SHP77 (cell line): Measurements from ENCODE around the gene MDN1.

Experiments used
- DNase-seq, 2 experiments: peaks; one replicate each; lab custom pipeline; 2025; lab: John Stamatoyannopoulos, UW

MDN1 gene

DNA sequence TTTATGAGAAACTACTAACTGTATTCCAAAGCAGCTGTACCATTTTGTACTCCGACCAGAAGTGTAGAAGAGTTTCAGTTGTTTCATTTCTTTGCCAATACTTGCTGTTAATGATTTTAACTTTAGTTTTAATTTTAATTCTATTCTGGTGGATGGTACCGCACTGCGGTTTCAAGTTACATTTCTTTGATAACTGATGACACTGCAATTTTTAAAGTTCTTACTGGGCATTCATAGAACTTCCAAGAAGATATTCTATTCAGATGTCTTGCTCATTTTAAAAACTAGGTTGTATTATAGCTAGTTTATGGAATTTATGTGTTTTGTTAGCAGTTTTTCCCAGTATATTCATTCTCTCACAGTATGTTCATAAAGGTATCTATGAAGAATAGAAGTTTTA is 117.2 kb downstream of the MDN1 start:
- DNase-seq: no peak

DNA sequence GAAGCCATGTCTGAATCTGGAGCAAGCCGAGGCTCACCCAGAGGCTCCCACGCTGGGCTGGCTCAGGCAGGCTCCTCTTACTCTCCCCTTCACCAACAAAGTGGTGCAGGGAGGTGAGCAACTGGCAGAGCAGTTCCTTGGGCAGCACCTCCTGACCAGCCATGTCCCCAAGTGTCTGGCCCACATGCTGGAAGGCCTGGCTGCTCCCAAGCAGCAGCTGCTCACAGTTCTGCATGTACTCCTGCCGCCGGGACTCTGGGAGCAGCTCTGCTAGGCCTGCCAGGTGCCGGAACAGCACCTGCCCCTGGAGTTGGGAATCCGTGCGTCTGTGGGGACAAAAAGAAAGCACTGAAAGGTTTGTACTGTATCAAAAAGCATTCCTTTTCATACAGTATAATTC is 123.9 kb downstream of the MDN1 start:
- DNase-seq: no peak

- DNase-seq: no peak
These were observed 125.2 kb downstream of the MDN1 start for GRCh38 chr6:89694428-89694827.

DNA sequence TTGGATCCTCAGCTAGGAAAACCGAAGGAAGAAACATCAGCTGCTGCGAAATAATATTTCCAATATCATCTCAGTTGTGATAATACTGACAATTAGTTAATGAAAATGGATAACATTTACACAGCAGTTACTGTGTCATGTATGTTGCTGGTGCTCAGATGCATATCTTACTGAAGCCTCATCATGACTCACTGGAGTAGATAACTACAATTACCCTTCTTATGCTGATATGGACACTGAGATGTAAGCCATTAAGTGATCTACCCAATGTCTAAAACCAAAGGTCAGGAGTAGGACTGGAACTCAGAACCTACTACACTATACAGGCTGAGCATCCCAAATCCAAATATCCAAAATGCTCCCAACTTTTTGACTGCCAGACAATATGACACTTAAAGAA is 126.4 kb downstream of the MDN1 start:
- DNase-seq: no peak

- no peak for DNase-seq
These were observed 127.3 kb downstream of the MDN1 start for GRCh38 chr6:89692256-89692655.

DNA sequence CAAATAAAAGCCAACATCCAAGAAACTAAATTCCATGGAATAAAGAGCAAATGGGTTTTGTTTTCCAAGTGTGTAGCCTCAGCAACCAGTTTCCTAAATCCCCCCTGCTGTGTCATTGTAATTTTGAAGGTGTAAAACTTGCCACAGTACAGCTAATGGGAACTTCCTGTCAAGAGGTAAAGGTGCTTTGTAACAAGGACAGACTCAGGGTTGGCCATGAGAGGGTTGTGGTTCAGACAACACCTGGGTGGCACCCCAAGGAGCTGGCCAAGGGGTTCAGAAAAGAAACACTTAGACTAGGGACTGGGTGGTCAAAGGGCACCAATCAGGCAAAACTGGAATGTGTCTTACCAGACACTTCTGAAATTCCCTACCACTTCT is 128.7 kb downstream of the MDN1 start:
- no peak for DNase-seq

GRCh38 chr6:89689732-89690131 is 129.9 kb downstream of the MDN1 start:
- DNase-seq: no peak

DNA sequence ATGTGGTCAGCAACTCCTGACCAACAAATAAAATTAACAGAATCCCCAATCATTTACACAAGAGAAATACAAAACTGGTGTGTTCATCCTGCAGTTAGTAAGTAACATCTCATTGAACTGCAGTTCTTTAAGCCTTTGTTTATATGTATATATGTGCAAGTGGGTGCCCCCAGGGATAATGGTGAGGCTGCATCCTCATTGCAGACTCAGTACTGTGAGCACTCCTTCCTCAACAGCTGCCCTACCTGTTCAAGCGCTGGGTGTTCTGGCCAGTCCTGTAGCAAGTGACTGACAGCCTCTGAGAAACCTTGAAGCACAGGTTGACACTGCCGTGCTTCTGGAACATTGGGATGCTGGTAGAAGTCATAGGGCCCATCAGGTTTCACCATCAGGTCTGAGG is 131.3 kb downstream of the MDN1 start:
- no peak for DNase-seq

DNA sequence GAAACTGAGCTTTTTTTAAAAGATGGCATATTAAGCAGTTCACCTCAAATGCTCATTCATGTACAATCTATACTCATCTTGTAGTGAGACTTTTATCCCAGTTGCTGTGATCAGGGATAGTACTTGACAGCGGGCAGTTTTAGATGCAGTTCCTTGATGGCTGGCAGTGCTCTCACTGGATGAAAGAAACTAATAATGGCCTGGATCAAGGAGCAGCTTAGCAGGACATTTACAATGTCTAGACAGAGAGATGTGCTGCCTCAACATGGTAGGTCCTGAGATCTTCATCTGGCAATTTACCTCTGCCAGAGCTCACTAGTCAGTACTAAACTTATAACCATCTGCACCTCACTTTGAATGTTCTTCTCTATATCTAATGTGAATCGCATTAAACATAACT is 134.3 kb downstream of the MDN1 start:
- DNase-seq: no peak

DNA sequence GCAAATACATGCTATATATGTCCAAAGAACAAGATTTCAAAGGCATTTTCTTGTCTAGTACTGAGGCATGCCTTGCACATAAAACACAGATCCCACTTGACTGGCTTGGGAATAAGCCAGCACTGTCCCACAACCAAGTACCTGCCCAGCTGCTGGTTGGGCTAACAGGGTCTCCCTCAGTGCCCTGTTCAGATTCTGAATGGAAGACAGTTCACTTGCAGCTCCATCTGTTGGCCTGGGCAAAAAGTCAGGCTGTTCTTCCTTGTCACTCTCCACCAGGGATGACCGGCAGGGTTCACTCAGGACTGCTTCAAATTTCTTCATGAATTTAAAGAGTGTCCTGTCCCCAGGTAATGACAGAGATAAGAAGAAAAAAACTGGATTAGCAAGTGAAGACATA is 136.6 kb downstream of the MDN1 start:
- DNase-seq: no peak

DNA sequence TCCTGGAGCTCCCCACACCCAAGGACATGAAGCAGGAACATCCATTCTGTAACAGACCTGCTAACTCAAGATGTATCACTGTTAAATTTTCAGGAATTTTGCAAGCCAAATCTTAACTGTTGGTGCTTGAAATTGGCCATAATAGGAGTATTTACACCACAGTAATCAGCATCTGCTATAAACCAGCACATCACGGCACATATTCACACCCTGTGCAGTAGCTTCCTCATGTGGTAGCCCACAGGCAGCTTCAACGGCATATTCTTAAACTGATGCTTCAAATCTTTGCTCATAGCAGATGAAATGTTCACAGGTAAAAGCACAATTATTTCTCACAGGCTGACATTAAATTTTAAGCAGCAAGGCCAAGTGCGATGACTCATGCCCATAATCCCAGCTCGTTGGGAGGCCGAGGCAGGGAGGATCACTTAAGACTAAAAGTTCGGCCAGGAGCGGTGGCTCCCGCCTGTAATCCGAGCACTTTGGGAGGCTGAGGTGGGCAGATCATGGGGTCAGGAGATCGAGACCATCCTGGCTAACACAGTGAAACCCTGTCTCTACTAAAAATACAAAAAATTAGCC is 137.5 kb downstream of the MDN1 start:
- no peak for DNase-seq

DNA sequence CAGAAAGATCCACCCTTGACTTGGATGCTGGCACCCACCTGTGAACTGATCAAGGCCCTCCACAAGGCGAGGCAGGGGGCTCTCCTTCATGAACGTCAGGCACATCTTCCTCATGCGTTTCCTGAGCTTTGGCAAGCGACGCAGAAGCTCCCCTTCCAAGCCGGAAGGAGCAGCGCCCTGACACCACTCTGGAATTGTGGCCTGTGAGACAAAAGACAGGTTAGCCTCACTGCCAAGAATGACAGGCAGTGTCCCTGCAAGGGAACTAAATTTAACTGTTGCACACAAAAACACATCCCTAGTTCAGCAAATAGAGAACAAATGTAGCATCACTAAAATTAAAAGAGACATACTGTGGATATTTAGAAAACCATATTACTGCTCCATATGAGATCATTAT is 139.0 kb downstream of the MDN1 start:
- DNase-seq: no peak

- DNase-seq: no peak
These were observed 139.4 kb downstream of the MDN1 start for GRCh38 chr6:89680150-89680549.

- no peak for DNase-seq
These were observed 140.1 kb downstream of the MDN1 start for GRCh38 chr6:89679215-89680120.

DNA sequence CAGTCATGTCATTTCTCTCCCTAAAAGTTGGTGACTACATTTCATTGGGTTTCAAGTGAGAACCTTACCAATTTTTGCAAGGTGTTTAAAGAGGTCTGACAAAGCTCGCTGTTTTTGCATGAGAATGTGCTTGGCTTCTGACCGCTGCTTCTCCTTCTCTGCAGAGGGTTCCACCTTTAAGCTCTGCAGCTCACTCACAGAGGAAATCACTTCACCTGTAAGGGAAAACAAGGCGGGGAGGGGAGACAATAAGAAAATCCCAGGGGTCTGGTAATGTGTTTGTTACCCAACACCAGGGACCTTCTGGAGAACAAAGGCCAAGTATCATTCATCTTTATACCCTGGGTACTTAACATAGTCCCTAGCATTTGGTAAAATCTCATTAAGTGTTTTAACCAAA is 141.1 kb downstream of the MDN1 start:
- DNase-seq: no peak

- no peak for DNase-seq
These were observed 143.4 kb downstream of the MDN1 start for GRCh38 chr6:89675949-89676748.

DNA sequence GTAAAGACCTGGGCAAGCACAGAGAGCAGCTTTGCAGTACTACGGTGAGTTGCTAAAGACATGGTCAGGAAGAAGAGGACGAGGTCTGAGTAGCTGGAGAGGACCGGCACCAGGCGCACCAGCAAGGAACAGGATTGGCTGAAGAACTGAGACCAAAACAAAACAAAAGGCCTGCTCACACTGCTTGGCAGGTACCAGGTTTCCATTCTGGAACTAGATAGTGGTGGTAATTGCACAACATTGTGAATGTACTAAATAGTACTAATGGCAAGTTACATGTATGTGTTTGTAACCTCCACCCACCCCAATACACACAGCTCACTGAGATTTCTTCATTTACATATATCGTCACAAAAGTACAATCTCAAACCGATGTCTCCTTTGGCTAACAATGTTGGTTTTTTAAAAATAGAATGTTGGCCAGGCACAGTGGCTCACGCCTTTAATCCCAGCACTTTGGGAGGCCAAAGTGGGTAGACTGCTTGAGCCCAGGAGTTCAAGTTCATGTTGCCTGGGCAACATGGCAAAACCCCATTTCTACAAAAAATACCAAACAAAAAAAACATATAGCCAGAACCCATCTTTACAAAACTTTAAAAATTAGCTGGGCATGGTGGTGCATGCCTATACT is 148.5 kb downstream of the MDN1 start:
- DNase-seq: no peak

- no peak for DNase-seq
These were observed 150.6 kb downstream of the MDN1 start for GRCh38 chr6:89669002-89669401.

DNA sequence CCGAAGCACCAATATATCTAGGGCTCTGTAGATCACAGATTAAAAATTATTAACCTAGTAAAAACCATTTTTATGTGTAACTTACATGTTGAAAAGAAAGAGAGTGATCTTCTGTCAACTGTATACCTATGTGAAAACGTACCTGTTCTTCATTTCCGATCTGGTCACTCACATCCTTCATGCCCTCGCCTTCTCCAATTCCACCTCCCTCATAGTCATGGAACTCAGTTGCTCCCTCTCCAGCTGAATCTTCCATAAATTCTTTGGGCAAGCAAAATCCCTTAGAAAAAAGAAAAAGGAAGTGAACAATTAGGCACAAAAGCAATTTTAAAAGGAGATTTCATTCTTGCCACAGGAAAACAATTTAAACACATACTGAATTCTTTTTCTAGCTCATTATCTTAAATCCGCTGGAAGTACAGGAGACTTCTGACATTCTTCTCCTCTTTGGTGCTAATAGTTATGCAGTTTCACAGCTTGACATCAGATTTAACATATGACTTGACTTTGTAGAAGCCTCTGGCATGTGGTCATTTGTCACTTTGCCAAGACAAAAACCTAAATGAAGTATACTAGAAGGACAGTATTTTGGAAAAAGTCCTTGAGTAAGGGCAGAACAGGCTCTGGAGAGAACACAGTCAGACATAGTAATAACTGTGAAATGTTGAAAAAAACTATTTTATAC is 151.6 kb downstream of the MDN1 start:
- DNase-seq: no peak

DNA sequence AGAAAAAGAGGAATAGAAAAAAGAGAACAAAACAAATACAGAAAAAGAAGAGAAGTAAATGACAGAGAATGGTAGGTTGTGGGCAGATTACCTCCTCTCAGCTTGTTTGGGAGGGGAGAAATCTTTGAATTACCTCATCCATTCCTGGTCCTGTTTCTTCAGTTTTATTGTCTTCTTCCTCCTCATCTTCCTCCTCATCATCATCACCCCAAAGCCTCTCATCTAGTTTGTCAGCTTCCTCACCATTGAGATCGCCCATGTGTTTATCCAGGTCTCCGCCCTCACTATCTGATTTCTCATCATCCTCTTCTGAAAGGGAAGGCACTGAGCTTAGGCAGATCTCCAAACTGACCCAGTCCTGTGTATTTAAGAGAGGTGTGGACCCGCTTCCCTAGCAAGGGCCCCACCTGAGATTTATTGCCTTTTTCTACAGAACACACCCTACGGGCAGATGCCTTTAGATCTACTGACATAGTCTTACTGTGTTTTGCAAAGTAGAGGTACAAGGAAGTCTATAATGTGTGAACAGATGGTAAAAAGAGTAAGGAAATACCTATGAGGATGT is 156.9 kb downstream of the MDN1 start:
- no peak for DNase-seq

DNA sequence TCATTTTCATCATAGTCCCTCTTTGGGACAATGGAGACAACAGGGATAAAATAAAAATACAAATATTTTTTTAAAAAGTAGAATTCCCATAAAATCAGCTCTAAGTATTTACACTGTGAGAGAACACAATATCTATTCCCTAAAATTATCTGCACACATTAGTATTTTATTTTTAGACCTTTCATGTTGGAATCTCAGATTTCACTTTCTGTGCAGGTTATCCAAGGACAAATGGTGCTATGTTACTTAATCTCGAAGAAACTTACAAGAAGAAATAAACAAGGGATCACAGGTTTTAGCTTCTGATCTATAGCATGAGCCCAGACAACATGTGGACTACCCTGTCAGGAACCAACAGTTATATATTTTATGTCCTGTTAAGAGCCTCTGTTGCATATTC is 158.0 kb downstream of the MDN1 start:
- DNase-seq: no peak

- DNase-seq: no peak
These were observed 158.6 kb downstream of the MDN1 start for GRCh38 chr6:89660981-89661380.
